HEK293 (cell line): Measurements from ENCODE around the gene LRRC46.

ENCODE experiments used
- BCL11A ChIP-seq: fragments of 450-650 bp; formaldehyde crosslinking; IDR thresholded peaks from 2 replicates; pipeline ENCODE4 v1.5.1; 2016; ENCODE audit warnings: low read depth, missing biosample characterization, missing genetic modification characterization
- SCRT1 ChIP-seq: fragments of 450-650 bp; formaldehyde crosslinking; IDR thresholded peaks from 2 replicates; pipeline ENCODE4 v1.5.1; 2016; ENCODE audit warnings: missing biosample characterization, missing genetic modification characterization, borderline replicate concordance
- SP7 ChIP-seq: fragments of 450-650 bp; formaldehyde crosslinking; IDR thresholded peaks from 2 replicates; pipeline ENCODE4 v1.5.1; 2016; ENCODE audit warnings: missing biosample characterization, missing genetic modification characterization
- WT1 ChIP-seq: fragments of 450-650 bp; formaldehyde crosslinking; IDR thresholded peaks from 2 replicates; pipeline ENCODE4 v1.5.1; 2016; ENCODE audit warnings: missing biosample characterization, missing genetic modification characterization
- ZFP3 ChIP-seq: fragments of 450-650 bp; formaldehyde crosslinking; IDR thresholded peaks from 2 replicates; pipeline ENCODE4 v1.5.1; 2016; ENCODE audit warnings: low read depth, missing biosample characterization, missing genetic modification characterization
- ZNF132 ChIP-seq: fragments of 450-650 bp; formaldehyde crosslinking; IDR thresholded peaks from 2 replicates; pipeline ENCODE4 v1.5.1; 2017; ENCODE audit warnings: missing biosample characterization, missing genetic modification characterization, borderline replicate concordance
- ZNF138 ChIP-seq: fragments of 450-650 bp; formaldehyde crosslinking; IDR thresholded peaks from 2 replicates; pipeline ENCODE4 v1.5.1; 2016; ENCODE audit warnings: missing biosample characterization, missing genetic modification characterization, borderline replicate concordance
- ZNF140 ChIP-seq: fragments of 450-650 bp; formaldehyde crosslinking; IDR thresholded peaks from 2 replicates; pipeline ENCODE4 v1.5.1; 2016; ENCODE audit warnings: missing biosample characterization, missing genetic modification characterization
- ZNF24 ChIP-seq: fragments of 450-650 bp; formaldehyde crosslinking; IDR thresholded peaks from 2 replicates; pipeline ENCODE4 v1.5.1; 2016; ENCODE audit warnings: missing biosample characterization, missing genetic modification characterization
- ZNF311 ChIP-seq: fragments of 450-650 bp; formaldehyde crosslinking; IDR thresholded peaks from 2 replicates; pipeline ENCODE4 v1.5.1; 2017; ENCODE audit warnings: missing biosample characterization, missing genetic modification characterization, borderline replicate concordance
- ZNF449 ChIP-seq: fragments of 450-650 bp; formaldehyde crosslinking; IDR thresholded peaks from 2 replicates; pipeline ENCODE4 v1.5.1; 2017; ENCODE audit warnings: missing biosample characterization, mild to moderate bottlenecking, missing genetic modification characterization, moderate library complexity
- ZNF473 ChIP-seq: fragments of 450-650 bp; formaldehyde crosslinking; IDR thresholded peaks from 2 replicates; pipeline ENCODE4 v1.5.1; 2017; ENCODE audit warnings: missing biosample characterization, missing genetic modification characterization
- ZNF518A ChIP-seq: fragments of 450-650 bp; formaldehyde crosslinking; conservative IDR thresholded peaks from 2 replicates; pipeline ENCODE4 v1.5.1; 2016; ENCODE audit warnings: low read depth, missing biosample characterization, missing genetic modification characterization
- ZNF530 ChIP-seq: fragments of 450-650 bp; formaldehyde crosslinking; IDR thresholded peaks from 2 replicates; pipeline ENCODE4 v1.5.1; 2016; ENCODE audit warnings: low read depth, missing biosample characterization, missing genetic modification characterization
- ZNF571 ChIP-seq: fragments of 450-650 bp; formaldehyde crosslinking; IDR thresholded peaks from 2 replicates; pipeline ENCODE4 v1.5.0; 2017; ENCODE audit warnings: missing biosample characterization, missing genetic modification characterization
- ZNF610 ChIP-seq: fragments of 450-650 bp; formaldehyde crosslinking; IDR thresholded peaks from 2 replicates; pipeline ENCODE4 v1.5.1; 2016; ENCODE audit warnings: missing biosample characterization, missing genetic modification characterization, borderline replicate concordance
- ZNF707 ChIP-seq: fragments of 450-650 bp; formaldehyde crosslinking; IDR thresholded peaks from 2 replicates; pipeline ENCODE4 v1.5.1; 2016; ENCODE audit warnings: missing biosample characterization, missing genetic modification characterization
- ZNF76 ChIP-seq: fragments of 450-650 bp; formaldehyde crosslinking; IDR thresholded peaks from 2 replicates; pipeline ENCODE4; 2016; ENCODE audit warnings: low read depth, missing biosample characterization, missing genetic modification characterization, borderline replicate concordance
- ZNF785 ChIP-seq: fragments of 450-650 bp; formaldehyde crosslinking; IDR thresholded peaks from 2 replicates; pipeline ENCODE4 v1.5.1; 2016; ENCODE audit warnings: missing biosample characterization, missing genetic modification characterization
- ZSCAN16 ChIP-seq: fragments of 450-650 bp; formaldehyde crosslinking; IDR thresholded peaks from 2 replicates; pipeline ENCODE4 v1.5.1; 2016; ENCODE audit warnings: missing biosample characterization, missing genetic modification characterization
- TF ChIP-seq, protein P1 (sequence below): fragments of 450-650 bp; formaldehyde crosslinking; IDR thresholded peaks from 2 replicates; pipeline ENCODE4 v1.5.1; 2016; ENCODE audit warnings: missing biosample characterization, missing genetic modification characterization
- TF ChIP-seq, protein P2 (sequence below): fragments of 450-650 bp; formaldehyde crosslinking; IDR thresholded peaks from 2 replicates; pipeline ENCODE4 v1.5.1; 2016; ENCODE audit warnings: missing biosample characterization, missing genetic modification characterization
- TF ChIP-seq, protein P3 (sequence below): fragments of 450-650 bp; formaldehyde crosslinking; IDR thresholded peaks from 2 replicates; pipeline ENCODE4 v1.5.1; 2017; ENCODE audit warnings: missing biosample characterization, missing genetic modification characterization
- TF ChIP-seq, protein P4 (sequence below): fragments of 450-650 bp; formaldehyde crosslinking; IDR thresholded peaks from 2 replicates; pipeline ENCODE4 v1.5.1; 2016; ENCODE audit warnings: missing biosample characterization, missing genetic modification characterization

LRRC46 gene

GRCh38 chr17:47850692-47851573 is 19.5 kb downstream of the LRRC46 start, which contains the start of gene SP6 (continued):
- no peak for TF ChIP-seq ZNF76 (tag by site-specific recombination)
- TF ChIP-seq ZNF140 (tag by site-specific recombination), result no peak
- no peak for TF ChIP-seq ZNF473 (tag by site-specific recombination)
- no peak for TF ChIP-seq SCRT1
- no peak for TF ChIP-seq ZNF707 (tag by site-specific recombination)
- no peak for TF ChIP-seq ZNF311 (tag by site-specific recombination)
- TF ChIP-seq ZNF785 (tag by site-specific recombination), result no peak
- TF ChIP-seq ZNF518A, result no peak
- no peak for TF ChIP-seq ZNF530 (tag by site-specific recombination)
- TF ChIP-seq SP7, result peak; percentile 31; the same call in 1 of the 2 replicates
- no peak for TF ChIP-seq ZFP3 (tag by site-specific recombination)
- no peak for TF ChIP-seq ZNF571 (tag by site-specific recombination)
- TF ChIP-seq ZSCAN16 (tag by site-specific recombination), result no peak
- TF ChIP-seq ZNF449, result no peak
- TF ChIP-seq BCL11A, result no peak
- TF ChIP-seq, protein P1, sequence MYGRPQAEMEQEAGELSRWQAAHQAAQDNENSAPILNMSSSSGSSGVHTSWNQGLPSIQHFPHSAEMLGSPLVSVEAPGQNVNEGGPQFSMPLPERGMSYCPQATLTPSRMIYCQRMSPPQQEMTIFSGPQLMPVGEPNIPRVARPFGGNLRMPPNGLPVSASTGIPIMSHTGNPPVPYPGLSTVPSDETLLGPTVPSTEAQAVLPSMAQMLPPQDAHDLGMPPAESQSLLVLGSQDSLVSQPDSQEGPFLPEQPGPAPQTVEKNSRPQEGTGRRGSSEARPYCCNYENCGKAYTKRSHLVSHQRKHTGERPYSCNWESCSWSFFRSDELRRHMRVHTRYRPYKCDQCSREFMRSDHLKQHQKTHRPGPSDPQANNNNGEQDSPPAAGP, result peak; percentile 88
- TF ChIP-seq, protein P2, sequence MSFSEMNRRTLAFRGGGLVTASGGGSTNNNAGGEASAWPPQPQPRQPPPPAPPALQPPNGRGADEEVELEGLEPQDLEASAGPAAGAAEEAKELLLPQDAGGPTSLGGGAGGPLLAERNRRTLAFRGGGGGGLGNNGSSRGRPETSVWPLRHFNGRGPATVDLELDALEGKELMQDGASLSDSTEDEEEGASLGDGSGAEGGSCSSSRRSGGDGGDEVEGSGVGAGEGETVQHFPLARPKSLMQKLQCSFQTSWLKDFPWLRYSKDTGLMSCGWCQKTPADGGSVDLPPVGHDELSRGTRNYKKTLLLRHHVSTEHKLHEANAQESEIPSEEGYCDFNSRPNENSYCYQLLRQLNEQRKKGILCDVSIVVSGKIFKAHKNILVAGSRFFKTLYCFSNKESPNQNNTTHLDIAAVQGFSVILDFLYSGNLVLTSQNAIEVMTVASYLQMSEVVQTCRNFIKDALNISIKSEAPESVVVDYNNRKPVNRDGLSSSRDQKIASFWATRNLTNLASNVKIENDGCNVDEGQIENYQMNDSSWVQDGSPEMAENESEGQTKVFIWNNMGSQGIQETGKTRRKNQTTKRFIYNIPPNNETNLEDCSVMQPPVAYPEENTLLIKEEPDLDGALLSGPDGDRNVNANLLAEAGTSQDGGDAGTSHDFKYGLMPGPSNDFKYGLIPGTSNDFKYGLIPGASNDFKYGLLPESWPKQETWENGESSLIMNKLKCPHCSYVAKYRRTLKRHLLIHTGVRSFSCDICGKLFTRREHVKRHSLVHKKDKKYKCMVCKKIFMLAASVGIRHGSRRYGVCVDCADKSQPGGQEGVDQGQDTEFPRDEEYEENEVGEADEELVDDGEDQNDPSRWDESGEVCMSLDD, result no peak
- TF ChIP-seq WT1 (tag by site-specific recombination), result no peak
- TF ChIP-seq, protein P3, sequence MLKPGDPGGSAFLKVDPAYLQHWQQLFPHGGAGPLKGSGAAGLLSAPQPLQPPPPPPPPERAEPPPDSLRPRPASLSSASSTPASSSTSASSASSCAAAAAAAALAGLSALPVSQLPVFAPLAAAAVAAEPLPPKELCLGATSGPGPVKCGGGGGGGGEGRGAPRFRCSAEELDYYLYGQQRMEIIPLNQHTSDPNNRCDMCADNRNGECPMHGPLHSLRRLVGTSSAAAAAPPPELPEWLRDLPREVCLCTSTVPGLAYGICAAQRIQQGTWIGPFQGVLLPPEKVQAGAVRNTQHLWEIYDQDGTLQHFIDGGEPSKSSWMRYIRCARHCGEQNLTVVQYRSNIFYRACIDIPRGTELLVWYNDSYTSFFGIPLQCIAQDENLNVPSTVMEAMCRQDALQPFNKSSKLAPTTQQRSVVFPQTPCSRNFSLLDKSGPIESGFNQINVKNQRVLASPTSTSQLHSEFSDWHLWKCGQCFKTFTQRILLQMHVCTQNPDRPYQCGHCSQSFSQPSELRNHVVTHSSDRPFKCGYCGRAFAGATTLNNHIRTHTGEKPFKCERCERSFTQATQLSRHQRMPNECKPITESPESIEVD, result no peak
- TF ChIP-seq ZNF610 (tag by site-specific recombination), result no peak
- TF ChIP-seq ZNF138 (tag by site-specific recombination), result no peak
- no peak for TF ChIP-seq ZNF24 (tag by site-specific recombination)
- TF ChIP-seq, protein P4, sequence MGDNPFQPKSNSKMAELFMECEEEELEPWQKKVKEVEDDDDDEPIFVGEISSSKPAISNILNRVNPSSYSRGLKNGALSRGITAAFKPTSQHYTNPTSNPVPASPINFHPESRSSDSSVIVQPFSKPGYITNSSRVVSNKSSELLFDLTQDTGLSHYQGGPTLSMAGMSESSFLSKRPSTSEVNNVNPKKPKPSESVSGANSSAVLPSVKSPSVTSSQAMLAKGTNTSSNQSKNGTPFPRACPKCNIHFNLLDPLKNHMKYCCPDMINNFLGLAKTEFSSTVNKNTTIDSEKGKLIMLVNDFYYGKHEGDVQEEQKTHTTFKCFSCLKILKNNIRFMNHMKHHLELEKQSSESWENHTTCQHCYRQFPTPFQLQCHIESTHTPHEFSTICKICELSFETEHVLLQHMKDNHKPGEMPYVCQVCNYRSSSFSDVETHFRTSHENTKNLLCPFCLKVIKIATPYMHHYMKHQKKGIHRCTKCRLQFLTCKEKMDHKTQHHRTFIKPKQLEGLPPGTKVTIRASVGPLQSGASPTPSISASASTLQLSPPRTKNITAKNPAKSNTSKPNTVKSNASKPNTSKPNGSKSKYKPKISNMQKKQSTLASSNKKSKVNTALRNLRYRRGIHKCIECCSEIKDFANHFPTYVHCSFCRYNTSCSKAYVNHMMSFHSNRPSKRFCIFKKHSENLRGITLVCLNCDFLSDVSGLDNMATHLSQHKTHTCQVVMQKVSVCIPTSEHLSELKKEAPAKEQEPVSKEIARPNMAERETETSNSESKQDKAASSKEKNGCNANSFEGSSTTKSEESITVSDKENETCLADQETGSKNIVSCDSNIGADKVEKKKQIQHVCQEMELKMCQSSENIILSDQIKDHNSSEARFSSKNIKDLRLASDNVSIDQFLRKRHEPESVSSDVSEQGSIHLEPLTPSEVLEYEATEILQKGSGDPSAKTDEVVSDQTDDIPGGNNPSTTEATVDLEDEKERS (tag by site-specific recombination), result no peak
- TF ChIP-seq ZNF132 (tag by site-specific recombination), result no peak
